GM21529 (cell line): ENCODE results near the gene CDC42BPA.

Experiments used
- ATAC-seq: cut with Tn5 transposase; IDR thresholded peaks from one replicate; pipeline ENCODE4 v1.9.1; 2021; ENCODE audit not compliant: unreplicated experiment

Gene CDC42BPA

GRCh38 chr1:226982451-226983177, 335.7 kb downstream of the CDC42BPA start:
- no peak for ATAC-seq

GRCh38 chr1:226981838-226982237, 336.5 kb downstream of the CDC42BPA start:
- no peak for ATAC-seq

DNA sequence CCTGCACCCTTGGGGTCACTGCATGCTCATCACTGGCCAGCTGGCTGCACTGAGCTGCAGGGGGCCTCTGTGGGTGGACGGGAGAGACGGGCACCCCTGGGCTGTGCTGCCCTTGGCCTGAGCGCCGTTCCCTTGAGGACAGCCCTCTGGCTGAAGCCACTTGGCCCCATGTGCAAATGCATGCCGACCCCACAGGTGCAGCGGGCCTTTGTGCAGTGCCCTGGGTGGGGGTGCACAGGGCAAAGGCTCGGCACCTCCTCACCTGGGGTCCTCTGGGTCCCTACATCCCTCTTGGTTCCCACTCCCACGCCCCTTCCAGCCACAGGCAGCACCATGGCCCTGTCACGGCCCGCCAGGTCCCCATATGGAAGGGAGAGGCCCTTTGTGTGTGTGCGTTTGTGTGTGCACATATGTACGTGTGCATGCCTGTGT, 336.9 kb downstream of the CDC42BPA start:
- ATAC-seq, result no peak

DNA sequence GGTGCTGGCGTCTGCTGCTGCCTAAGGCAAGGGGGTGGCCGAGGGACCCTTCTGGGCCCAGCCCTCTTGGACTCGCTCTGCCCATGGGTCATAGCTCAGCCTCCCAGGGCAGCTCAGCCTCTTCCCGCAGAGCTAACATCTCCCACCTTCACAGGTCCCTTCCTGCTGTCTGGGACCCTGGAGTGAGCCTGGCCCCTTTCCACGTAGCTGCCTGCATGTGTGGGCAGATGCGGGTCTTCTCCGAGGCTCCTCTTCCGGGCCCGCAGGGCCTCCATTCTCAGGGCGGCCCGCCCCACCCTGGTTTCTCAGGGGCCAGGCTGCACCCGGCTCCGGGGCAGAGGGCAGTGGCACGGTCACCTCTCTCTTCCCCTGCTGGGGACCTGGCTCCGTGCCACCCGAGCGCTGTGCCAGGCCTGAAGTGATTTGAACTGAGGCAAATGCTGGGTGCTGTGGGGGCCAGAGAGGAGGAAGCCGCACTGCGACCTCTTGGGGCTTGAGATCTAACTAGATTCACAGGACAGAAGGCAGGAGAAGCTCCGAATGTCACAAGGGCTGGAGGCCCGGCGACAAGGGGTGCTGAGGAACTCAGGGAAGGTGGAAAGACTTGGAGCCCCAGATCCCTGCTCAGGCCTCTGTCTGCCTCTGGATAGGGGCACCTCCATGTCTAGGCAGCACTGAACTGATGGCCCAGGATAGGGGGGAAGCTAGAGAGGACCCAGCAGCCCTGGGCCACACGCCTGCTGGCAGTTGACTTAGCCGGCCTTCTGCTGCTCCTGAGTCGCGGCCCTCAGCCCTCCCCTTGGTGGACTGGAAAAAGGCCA, 337.5 kb downstream of the CDC42BPA start:
- ATAC-seq, result no peak

DNA sequence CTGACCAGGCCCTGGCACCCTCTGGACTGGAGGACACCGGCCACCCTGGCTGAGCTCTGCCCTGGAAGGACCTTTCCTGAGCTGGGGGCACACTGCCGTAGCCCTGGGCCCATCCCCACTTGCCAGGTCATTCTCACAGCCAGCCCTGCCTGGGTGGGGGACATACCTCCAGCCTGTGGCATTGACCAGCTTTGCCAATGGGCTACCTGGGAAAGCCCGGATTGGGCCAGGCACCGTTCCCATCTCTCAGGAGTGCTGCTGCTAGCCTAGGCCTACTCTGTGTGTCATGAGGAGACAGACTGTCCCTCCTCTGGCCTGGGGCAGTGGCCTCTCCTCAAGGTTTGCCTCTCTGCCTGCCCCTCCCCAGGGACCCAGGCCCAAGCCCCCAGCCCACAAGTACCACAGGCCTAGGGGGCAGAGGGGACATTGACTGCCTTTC, 338.2 kb downstream of the CDC42BPA start:
- no peak for ATAC-seq

GRCh38 chr1:226979517-226980121, 338.7 kb downstream of the CDC42BPA start:
- no peak for ATAC-seq

DNA sequence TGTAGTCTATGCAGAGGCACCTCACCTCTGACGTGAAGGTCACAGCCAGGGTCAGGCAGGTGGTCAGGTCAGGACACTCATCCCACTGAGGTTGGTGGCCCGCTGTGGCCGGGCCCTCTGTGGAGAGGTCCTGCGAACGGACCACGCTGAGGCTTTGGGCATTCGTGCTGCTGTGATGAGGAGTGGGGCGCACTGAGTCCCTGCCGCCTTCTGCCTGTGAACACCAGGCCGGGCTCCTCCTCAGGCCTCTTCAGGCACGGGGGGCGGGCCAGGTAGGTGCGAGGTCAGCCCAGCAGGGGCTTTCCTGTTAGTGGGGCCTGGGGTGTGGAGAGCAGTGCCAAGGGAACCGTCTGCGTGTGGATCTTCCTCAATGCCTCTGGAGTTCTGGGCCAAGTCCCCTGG, 339.2 kb downstream of the CDC42BPA start:
- no peak for ATAC-seq

GRCh38 chr1:226978432-226979114, 339.7 kb downstream of the CDC42BPA start:
- ATAC-seq, result no peak

DNA sequence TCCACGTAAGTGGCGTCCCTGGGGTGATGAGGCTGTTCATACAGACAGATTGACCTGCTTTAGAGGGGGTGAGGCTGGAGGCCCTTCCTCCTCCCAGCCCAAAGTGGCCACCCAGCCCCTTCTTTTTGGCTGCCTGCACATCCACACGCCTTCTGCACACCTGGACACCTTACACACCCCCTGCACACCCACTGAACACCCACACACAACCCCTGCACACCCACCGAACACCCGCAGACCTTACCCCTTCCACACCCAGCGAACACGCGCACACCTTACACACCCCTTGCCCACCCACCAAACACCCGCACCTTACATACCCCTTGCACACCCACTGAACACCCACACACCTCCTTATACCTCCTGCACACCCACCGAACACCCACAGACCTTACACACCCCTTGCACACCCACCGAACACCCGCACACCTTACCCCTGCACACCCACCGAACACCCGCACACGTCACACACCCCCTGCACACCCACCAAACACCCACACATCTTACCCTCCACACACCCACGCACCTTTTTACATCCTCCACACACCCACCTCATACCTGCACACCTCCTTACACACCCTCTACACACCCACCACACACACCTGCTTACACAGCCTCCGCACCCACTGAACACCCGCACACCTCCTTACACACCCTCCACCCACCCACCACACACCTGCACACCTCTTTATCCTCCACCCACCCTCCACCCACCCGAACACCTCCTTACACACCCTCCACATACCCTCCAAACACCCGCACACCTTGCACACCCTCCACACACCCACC, 340.5 kb downstream of the CDC42BPA start:
- no peak for ATAC-seq

DNA sequence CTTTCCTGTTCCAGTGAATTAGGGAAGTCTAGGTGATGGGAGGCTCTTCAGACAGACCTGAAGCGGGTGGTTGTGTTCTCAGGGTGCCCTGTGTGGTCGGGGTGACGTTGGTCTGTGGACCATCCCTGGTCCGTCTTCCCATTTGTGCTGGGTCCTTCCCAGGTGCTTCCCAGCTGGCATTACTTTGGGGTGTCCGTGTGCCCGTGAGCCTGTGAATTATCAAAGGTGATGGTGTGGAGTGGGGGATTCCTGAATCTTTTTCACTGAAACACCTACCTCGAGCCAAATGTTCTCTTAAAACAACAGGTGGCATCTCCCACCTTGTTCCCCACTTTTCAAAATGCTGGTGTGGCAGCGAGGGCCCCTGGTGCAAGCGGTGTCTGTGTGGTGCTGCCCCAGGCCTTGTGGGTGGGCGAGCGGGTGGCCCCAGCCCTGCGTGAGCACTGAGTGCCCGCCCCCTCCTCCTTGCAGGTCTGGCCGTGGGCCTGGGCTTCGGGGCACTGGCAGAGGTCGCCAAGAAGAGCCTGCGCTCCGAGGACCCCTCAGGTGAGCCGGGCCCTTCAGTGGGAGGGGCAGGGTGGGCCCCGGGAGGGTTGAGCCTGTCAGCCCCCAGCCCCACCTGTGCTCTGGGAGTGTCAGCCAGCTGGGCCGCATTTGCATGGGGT, 341.2 kb downstream of the CDC42BPA start:
- ATAC-seq, result no peak

DNA sequence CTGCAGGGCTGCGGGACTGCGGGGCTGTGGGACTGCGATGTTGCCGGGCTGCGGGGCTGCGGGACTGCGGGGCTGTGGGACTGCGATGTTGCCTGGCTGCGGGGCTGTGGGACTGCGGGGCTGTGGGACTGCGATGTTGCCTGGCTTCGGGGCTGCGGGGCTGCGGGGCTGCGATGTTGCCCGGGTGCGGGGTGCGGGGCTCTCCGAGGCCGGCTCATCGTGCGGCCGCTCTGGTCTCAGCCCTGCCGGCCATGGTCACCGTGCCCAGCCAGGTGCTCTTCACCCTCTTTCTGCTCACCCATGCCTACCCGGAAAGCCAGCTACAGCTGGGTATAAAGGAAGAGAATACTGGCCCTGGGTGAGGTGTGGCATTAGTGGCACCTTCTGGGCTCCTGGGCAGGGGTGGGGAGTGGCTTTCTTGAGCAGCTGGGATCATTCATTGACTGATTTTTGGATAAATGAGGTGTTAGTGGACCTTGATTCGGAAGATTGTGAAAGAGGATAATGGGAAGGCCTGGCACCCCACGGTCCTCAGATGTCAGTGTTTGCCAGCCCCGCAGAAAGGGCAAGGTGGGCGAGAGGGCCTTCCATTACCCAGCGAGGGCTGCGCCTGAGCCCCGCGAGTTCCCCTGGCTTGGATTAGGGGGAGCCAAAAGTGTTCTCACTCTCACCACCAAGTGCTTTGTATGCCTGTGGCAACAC, 341.9 kb downstream of the CDC42BPA start:
- ATAC-seq, result no peak

- ATAC-seq, result no peak
These were observed 342.7 kb downstream of the CDC42BPA start for GRCh38 chr1:226975259-226976250.

GRCh38 chr1:226974544-226975258, 343.6 kb downstream of the CDC42BPA start:
- no peak for ATAC-seq

DNA sequence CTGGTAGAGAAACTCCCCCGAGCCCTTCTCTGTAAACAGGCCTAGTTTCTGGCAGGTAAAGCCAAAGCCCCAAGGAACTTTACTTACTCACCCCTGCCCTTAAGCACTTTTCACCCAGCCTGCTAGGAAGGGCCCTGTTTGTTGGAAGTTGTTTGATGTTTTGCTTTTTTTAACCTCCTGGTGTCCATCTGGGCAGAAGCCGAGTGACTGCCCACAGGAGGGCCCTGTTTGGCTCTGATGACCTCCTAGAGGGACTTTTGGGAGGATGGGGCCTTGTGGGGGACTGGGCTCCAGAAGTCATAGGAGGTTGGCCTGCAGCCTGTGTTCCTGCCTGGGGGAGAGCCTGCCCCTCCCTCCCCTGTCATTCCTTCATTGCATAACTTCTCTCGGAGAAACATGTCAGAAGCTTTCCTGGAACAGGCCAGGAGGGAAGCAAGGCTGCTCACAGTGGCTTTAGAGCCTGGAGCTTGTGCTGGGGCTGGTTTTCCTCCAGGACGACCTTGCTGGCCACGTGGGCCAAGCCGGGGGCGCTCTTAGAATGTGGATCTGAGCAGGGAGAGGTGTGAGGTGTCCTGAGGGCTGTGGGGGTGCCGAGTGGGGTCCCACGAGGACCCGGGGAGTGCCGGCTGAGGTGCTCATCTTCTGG, 344.3 kb downstream of the CDC42BPA start:
- ATAC-seq, result no peak

- ATAC-seq, result no peak
These were observed 344.9 kb downstream of the CDC42BPA start for GRCh38 chr1:226973371-226973897.

DNA sequence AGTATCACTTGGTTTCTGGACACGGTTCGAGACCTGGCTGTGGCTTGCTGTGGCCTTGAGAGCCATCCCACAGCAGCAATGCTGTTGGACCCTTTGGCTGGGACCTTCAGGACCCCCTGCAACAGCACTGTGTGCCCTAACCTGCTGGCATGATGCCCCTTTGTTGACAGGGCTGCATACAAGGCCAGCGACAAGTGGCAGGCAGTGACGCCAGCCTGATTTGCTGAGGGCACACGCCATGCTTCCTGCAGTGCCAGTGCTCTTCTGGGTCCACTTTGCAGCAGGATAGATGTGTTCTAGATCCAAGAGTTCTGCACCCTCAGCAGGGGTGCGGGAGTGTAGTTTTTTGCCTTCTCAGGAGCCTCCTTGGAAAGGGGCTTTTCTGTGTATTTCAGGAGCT, 345.4 kb downstream of the CDC42BPA start:
- ATAC-seq, result no peak

DNA sequence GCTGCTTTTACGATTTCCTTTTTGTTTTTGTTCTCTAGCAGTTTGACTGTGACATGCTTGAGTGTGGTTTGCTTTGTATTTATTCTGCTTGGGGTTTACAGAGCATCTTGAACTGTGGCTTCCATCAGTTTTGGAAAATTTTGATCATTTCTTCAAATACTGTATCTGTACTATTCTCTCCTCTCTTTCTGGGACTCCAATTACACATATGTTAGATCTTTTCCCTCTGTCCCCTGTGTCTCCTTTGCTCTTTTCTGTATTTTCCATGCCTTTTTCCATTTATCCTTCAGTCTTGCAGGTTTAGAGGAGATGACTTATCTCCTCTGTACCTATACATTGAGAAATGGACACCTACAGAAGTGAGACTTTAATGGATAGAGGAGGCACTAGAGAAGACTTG, 346.5 kb downstream of the CDC42BPA start:
- no peak for ATAC-seq
